Activated T-helper 9 cell treated with anti-CD3 and anti-CD28 coated beads, Interleukin-2, amount 50 U/mL, for 16 hours (primary cell): ENCODE results near the gene RCCD1.

Source experiments
- DNase-seq: peaks from one replicate; pipeline ENCODE4 v3.0.0-alpha.2; 2020; ENCODE audit warnings: low read depth

RCCD1 gene

DNA sequence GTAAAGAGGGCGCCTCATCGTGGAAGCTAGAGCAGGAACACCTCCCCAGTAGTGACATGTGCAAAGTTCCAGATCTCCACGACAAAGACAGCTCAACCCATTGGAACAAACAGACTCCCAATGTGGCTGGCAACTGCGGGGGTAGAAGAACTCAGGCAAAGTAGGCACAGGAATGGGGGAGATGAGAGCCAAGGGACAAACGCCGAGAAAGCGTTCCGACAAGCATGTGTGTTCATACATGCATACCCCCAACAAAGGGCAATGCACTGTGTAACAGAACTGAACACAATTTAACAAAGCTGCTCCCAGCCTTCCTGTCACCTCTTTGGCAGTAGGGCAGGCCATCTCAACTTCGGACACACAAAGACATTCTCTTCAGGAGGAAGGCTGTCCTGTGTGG lies 11.6 kb downstream of the RCCD1 start:
- DNase-seq = no peak

GRCh38 chr15:90967206-90967605 lies 12.5 kb downstream of the RCCD1 start:
- DNase-seq = no peak

DNA sequence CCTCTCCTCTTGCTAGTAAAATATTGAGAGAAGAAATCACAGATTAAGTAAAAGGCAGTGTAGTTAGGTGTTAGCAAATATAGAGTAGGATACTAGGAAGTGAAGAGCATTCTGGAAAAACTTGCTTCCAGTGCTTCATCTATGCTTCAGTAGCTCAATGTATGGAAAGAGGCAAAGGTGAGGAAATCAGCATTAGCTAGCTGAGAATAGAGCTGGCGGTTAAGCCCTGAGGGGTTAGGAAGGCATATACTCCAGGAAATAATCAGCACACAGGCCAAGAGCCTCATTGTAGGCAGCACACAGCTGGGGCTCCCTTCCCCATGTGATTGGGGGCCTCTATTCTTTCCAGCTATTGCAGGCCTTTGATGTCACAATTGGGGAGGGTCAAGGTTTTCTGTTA lies 13.8 kb downstream of the RCCD1 start:
- no peak for DNase-seq

- DNase-seq = no peak
These were observed 15.6 kb downstream of the RCCD1 start for GRCh38 chr15:90970274-90970673.

DNA sequence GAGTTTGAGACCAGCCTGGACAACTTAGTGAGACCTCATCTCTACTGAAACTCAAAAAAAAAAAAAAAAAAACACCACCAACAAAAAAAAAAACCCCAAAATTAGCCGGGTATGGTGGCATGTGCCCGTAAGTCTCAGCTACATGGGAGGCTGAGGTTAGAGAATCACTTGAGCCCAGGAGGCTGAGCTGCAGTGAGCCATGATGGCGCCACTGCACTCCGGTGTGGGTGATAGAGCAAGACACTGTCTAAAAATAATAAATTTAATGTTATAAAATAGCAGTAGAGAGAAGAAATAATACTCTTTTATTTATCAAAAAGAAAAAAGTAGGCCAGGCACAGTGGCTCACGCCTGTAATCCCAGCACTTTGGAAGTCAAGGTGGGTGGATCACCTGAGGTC lies 17.4 kb downstream of the RCCD1 start:
- no peak for DNase-seq

GRCh38 chr15:90974216-90974615 lies 19.5 kb downstream of the RCCD1 start:
- no peak for DNase-seq

- DNase-seq = no peak
These were observed 24.9 kb downstream of the RCCD1 start for GRCh38 chr15:90979582-90979981.

DNA sequence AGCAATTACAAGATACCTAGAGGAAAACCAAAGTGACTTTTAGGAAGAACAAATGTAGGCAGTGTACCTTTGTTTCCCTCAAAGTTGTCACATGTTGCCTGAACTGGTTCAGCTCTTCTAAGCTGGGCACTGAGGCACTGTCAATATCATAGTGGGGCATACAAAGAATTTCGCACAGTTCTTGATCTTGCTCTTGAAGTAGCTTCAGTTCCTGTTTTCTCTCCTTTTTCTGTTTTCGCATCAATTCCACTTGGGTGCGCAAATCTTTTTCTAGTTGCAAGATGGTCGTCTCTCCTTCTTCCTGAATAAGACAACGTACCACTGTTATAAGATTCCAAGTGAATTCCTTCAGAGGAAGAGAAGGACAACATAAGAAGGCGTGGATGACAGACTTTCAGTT lies 27.0 kb downstream of the RCCD1 start:
- no peak for DNase-seq

GRCh38 chr15:90982135-90982534 lies 27.5 kb downstream of the RCCD1 start:
- no peak for DNase-seq

DNA sequence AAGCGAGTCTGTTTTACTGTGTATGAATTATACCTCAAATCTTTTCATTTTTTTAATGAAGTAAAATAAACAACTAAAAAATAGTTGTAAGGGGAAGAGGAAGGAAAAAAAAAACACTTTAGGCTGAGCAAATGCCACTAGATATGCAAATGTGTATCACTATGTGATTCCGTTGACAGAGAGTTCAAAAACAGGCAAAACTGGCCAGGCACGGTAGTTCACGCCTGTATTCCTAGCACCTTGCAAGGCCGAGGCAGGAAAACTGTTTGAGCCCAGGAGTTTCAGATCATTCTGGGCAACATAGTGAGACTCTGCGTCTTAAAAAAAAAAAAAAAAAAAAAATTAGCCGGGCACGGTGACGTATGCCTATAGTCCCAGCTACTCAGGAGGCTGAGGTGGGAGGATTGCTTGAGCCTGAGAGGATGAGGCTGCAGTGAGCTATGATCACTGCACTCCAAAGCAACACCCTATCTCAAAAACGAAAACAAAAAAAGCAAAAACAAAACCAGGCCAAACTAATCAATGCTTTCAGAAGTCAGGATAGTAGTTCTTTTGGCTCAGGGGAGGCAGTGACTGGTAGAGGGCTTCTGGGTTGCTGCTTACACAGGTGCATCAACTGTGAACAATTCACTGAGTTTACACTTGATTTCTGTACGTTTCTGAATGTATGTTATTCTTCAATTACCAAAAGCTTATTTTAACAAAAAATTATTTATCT lies 32.3 kb downstream of the RCCD1 start:
- DNase-seq = no peak

DNA sequence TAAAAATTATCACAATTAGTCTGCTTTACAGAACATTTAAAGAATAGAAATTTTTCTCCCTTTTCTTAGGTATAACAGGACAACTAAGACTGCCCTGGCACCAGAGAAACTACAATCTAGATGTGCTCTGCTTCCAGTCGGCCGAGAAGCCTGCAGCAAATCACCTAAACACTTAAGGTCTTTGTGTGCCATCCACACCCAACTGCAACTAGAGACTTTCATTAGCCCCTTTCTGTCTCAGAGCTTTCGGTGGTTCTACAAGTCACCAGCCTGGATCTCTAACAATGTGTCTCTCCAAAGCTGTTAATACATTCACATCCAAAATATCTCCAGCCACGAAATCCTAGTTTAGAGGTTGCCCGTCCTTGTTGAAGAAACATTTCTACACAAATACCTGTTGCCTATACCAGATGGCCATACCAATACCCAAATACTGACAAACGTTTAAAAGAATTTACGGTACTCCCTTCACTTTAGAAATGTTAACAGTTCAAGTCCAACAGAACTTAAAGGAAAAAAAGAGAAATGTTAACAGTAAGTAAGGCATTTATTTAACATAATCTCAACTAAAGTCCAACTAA lies 33.0 kb downstream of the RCCD1 start:
- DNase-seq = no peak

DNA sequence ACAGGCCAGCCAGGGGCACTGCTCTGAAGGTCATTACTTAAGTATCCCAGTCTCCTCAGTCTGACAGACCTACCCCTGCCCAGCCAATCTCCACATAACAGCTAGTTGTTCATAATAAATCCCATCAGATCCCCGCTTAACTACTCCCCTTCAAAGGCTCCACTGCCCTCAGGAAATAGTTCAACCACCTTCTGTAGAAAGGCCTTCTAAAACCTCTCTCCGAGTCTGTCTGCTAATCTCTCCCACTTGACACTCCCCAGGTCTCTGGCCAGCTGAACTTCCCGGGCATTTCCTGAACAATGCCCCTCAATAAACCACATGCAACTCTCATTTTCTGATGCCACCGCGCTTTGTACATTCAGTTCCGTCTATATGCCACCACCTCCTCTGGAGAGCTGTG lies 33.6 kb downstream of the RCCD1 start:
- DNase-seq = no peak

- no peak for DNase-seq
These were observed 34.5 kb downstream of the RCCD1 start for GRCh38 chr15:90989040-90989768.

DNA sequence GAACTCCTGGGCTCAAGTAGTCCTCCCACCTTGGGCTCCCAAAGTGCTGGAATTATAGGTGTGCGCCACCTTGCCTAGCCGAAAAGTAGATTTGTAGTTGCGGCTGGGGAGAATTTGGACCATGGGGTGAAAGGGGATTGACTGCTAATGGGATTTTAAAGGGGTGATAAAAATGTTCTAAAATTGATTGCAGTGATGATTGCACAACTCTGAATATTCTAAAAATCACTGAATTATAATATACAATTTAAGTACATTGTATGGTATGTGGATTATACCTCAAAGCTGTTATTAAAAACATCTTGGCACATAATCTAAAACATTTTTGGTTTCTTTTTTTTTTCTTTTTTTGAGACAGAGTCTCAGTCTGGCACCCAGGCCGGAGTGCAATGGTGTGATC lies 35.8 kb downstream of the RCCD1 start:
- DNase-seq = no peak

DNA sequence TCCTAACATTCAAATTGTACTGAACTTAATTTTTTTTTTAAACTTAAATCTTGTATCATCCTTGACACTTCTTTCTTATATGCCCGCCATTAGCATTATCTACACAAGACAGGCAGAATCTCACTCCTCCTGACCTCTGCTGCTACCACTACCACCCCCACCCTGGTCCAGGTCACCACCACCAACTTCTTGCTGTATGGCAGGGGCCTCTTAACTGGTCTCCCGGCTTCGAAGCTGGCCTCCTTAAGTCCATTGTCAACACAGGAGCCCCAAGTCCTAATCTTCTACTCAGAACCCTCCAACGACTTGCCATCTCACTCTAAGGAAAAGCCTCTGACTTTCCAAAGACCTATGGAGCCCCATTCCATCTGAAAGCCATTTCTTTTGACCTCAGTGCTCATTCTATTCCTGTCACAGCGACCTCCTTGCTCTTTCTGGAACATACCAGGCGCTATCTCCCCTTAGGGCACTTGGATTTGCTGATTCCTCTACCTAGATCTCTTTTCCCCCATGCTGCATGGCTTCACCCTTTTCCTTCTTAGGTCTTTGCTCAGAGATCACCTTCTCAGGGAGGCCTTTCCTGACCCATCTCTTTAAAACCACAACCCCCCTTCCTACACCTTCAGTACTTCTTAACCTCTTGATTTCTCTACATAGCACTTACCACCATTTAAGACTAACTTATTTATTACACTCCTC lies 37.1 kb downstream of the RCCD1 start:
- DNase-seq = no peak

DNA sequence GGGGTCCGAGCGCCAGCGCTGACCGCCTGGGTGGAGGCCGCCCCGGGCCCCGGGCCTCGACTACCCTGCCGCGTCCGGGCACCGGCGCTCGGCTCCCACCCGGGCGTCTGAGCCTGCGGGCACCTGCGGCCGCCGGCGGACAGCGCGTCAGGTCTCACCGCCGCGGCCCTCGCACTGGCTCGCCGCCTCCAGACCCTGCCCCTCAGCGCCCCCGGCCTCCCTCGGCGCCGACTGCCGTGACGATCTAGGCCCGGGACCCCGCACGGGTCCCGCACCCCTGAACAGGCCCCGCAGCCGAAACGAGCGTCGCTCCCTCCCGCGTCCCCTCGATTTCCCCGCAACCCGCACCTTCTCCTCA lies 39.4 kb downstream of the RCCD1 start:
- peak; percentile 0 for DNase-seq

- DNase-seq = peak; percentile 95
These were observed 40.0 kb downstream of the RCCD1 start, which contains the start of gene PRC1 for GRCh38 chr15:90994417-90995311. Gene PRC1 (minus strand): TSS chr15:90994535. CDS start chr15:90994417, 118 bp downstream.

- no peak for DNase-seq
These were observed 44.1 kb downstream of the RCCD1 start for GRCh38 chr15:90998737-90999136.

- no peak for DNase-seq
These were observed 46.5 kb downstream of the RCCD1 start for GRCh38 chr15:91001209-91001608.

- no peak for DNase-seq
These were observed 52.6 kb downstream of the RCCD1 start for GRCh38 chr15:91007266-91007665.
